PC-9 (cell line): ENCODE measurements around the gene MDN1. TPM values are rescaled to one million over a fixed set of nuclear protein-coding genes. Genes with fewer than 3 reads are reported as not detected.

Experiments used
- BruUV-seq: library from RNA; stranded (reverse); fragments of 400-500 nt; replicated peaks from 2 replicates; lab custom pipeline; 2021; lab: Mats Ljungman, UMichigan
- CTCF ChIA-PET: fragments of 300-600 bp; sonication (Branson Sonifier 250); formaldehyde crosslinking; loops from one replicate; lab custom pipeline; 2022; ENCODE audit warnings: antibody characterized with exemption; lab: Charles Lee
- POLR2A ChIA-PET: fragments of 300-600 bp; sonication (Branson Sonifier 250); formaldehyde crosslinking; loops from one replicate; lab custom pipeline; 2022; ENCODE audit warnings: antibody characterized with exemption; ENCODE audit not compliant: unreplicated experiment; lab: Charles Lee
- DNase-seq, 2 experiments: peaks; one replicate each; pipeline versions ENCODE4 v3.0.0 to v3.0.0-alpha.2; 2015 to 2022; ENCODE audit warnings: mixed read lengths in 1 of 2
- H2AFZ ChIP-seq: fragments of 200-600 bp; sonication (generic); 2 replicates; pipeline ENCODE4 v1.8.1; 2017; ENCODE audit warnings: antibody characterized with exemption
- H3F3A ChIP-seq: fragments of 200-600 bp; sonication (generic); 2 replicates; pipeline ENCODE4 v1.8.1; 2017; ENCODE audit warnings: antibody characterized with exemption, mild to moderate bottlenecking, low read depth; ENCODE audit not compliant: insufficient read depth
- H3K27ac ChIP-seq: fragments of 200-600 bp; sonication (generic); 2 replicates; pipeline ENCODE4 v1.6.1; 2016; ENCODE audit warnings: mixed run types
- H3K27me3 ChIP-seq: fragments of 200-600 bp; sonication (generic); 2 replicates; pipeline ENCODE4 v1.6.1; 2016; ENCODE audit warnings: low read depth, mixed run types; ENCODE audit not compliant: insufficient read depth
- H3K36me3 ChIP-seq: fragments of 200-600 bp; sonication (generic); 2 replicates; pipeline ENCODE4 v1.6.1; 2016; ENCODE audit warnings: low read depth, mixed run types
- H3K4me1 ChIP-seq: fragments of 200-600 bp; sonication (generic); replicated peaks from 2 replicates; pipeline ENCODE4 v1.6.1; 2016; ENCODE audit warnings: mixed run types; ENCODE audit not compliant: insufficient read depth
- H3K4me2 ChIP-seq: fragments of 200-600 bp; sonication (generic); 2 replicates; pipeline ENCODE4 v1.6.1; 2017; ENCODE audit warnings: mixed run types
- H3K4me3 ChIP-seq: fragments of 200-600 bp; sonication (generic); 2 replicates; pipeline ENCODE4 v1.6.1; 2016; ENCODE audit warnings: mixed run types
- H3K79me2 ChIP-seq: fragments of 200-600 bp; sonication (generic); 2 replicates; pipeline ENCODE4 v1.6.1; 2017; ENCODE audit warnings: low read depth, mixed run types
- H3K9me2 ChIP-seq: fragments of 200-600 bp; sonication (generic); 2 replicates; pipeline ENCODE4 v1.8.1; 2017; ENCODE audit warnings: mild to moderate bottlenecking; ENCODE audit not compliant: insufficient read depth
- H3K9me3 ChIP-seq: fragments of 200-600 bp; sonication (generic); 2 replicates; pipeline ENCODE4 v1.8.1; 2016; ENCODE audit warnings: low read depth; ENCODE audit not compliant: insufficient read depth
- H4K20me1 ChIP-seq: fragments of 200-600 bp; sonication (generic); 2 replicates; pipeline ENCODE4 v1.8.1; 2017; ENCODE audit not compliant: insufficient read depth
- CTCF ChIP-seq: fragments of 200-600 bp; sonication (generic); conservative IDR thresholded peaks from 2 replicates; pipeline ENCODE4 v1.6.1; 2017; ENCODE audit warnings: mixed run types, antibody characterized with exemption, mild to moderate bottlenecking, moderate library complexity
- EZH2 ChIP-seq: fragments of 200-600 bp; sonication (generic); IDR thresholded peaks from 2 replicates; pipeline ENCODE4 v1.8.0; 2017; ENCODE audit warnings: antibody characterized with exemption, low read depth
- intact Hi-C: fragments of 100-400 bp; cut with micrococcal nuclease; formaldehyde crosslinking; loops from one replicate; pipeline ENCODE4 v1.10.0; 2022; ENCODE audit not compliant: unreplicated experiment
- total RNA-seq: library from RNA; stranded (reverse); gene quantifications from 2 replicates; pipeline ENCODE4 v1.2.3, GENCODE V29; 2021

The MDN1 gene
- total RNA-seq, 1 experiment from 2014 or later: 38.6 TPM

GRCh38 chr6:89618026-89618425 lies 201.6 kb downstream of the MDN1 start:
- Histone ChIP-seq H4K20me1 (no peaks in the 10 kb centered on the region), H3K79me2 (no peaks in the 10 kb centered on the region), H3K36me3 (no peaks in the 10 kb centered on the region), H3K9me3 (no peaks in the 10 kb centered on the region), H3K4me3 (no peak overlapping the region), H3K9me2 (no peaks in the 10 kb centered on the region), H3F3A (no peaks in the 10 kb centered on the region), H2AFZ (no peak overlapping the region), H3K27ac (no peak overlapping the region), H3K4me1 (no peaks in the 10 kb centered on the region), H3K27me3 (no peaks in the 10 kb centered on the region), H3K4me2 (no peak overlapping the region)
- no peak for DNase-seq
- intact Hi-C loops: no loop called here
- ChIA-PET CTCF (no interaction called here), POLR2A (no interaction called here)
- BruUV-seq: no TSS peak
- TF ChIP-seq CTCF (no peak), EZH2 (no peak)

- no peak overlapping the region for H3K4me3 ChIP-seq
- H3K36me3 ChIP-seq: no peaks in the 10 kb centered on the region
- intact Hi-C loops: no loop called here
- no peaks in the 10 kb centered on the region for H3F3A ChIP-seq
- POLR2A ChIA-PET: no interaction called here
- H2AFZ ChIP-seq: no peak overlapping the region
- DNase-seq: no peak
- TF ChIP-seq EZH2 (no peak), CTCF (no peak)
- H3K9me2 ChIP-seq: no peaks in the 10 kb centered on the region
- no peaks in the 10 kb centered on the region for H3K4me1 ChIP-seq
- no TSS peak for BruUV-seq
- no peaks in the 10 kb centered on the region for H3K79me2 ChIP-seq
- CTCF ChIA-PET: no interaction called here
- H3K4me2 ChIP-seq: no peak overlapping the region
- H3K27me3 ChIP-seq: no peaks in the 10 kb centered on the region
- no peaks in the 10 kb centered on the region for H4K20me1 ChIP-seq
- H3K27ac ChIP-seq: no peak overlapping the region
- H3K9me3 ChIP-seq: no peaks in the 10 kb centered on the region
These were observed 203.1 kb downstream of the MDN1 start for GRCh38 chr6:89616531-89616930.

GRCh38 chr6:89615882-89616281 lies 203.7 kb downstream of the MDN1 start:
- POLR2A ChIA-PET: no interaction called here
- CTCF ChIA-PET: no interaction called here

More at GRCh38 chr6:89615882-89616281, 203.7 kb downstream of the MDN1 start:
- no peaks in the 10 kb centered on the region for H3K79me2 ChIP-seq
- no peaks in the 10 kb centered on the region for H3K4me1 ChIP-seq
- no peak for DNase-seq
- no peaks in the 10 kb centered on the region for H3K9me3 ChIP-seq
- no peak overlapping the region for H3K27ac ChIP-seq
- H3K4me2 ChIP-seq: no peak overlapping the region
- H3K36me3 ChIP-seq: no peaks in the 10 kb centered on the region
- BruUV-seq: no TSS peak
- no peaks in the 10 kb centered on the region for H3F3A ChIP-seq
- H3K27me3 ChIP-seq: no peaks in the 10 kb centered on the region
- H4K20me1 ChIP-seq: no peaks in the 10 kb centered on the region
- intact Hi-C loops: no loop called here
- no peak for TF ChIP-seq EZH2
- TF ChIP-seq CTCF: no peak
- H3K9me2 ChIP-seq: no peaks in the 10 kb centered on the region
- no peak overlapping the region for H3K4me3 ChIP-seq
- H2AFZ ChIP-seq: no peak overlapping the region
